HepG2 (cell line): ENCODE measurements around the gene XPR1. TPM values are rescaled to one million over a fixed set of nuclear protein-coding genes. Genes with fewer than 3 reads are reported as not detected.

ENCODE experiments used
- BCL6 ChIP-seq: IDR thresholded peaks from 2 replicates; pipeline ENCODE4 v1.6.1; 2016; ENCODE audit warnings: missing genetic modification reagents, missing compliant biosample characterization
- CBFB ChIP-seq: sonication (generic); formaldehyde crosslinking; IDR thresholded peaks from 2 replicates; pipeline ENCODE4 v1.4.0; 2020; ENCODE audit warnings: missing genetic modification reagents
- ERF ChIP-seq: IDR thresholded peaks from 2 replicates; pipeline ENCODE4 v1.6.1; 2018; ENCODE audit warnings: missing biosample characterization, missing genetic modification reagents
- EZH2 ChIP-seq: conservative IDR thresholded peaks from 2 replicates; pipeline ENCODE4 v1.6.1; 2012; ENCODE audit warnings: mild to moderate bottlenecking, low read depth, low read length, moderate library complexity
- GFI1 ChIP-seq: sonication (generic); formaldehyde crosslinking; IDR thresholded peaks from 2 replicates; pipeline ENCODE4 v1.5.0; 2020; ENCODE audit warnings: missing genetic modification reagents, mild to moderate bottlenecking, borderline replicate concordance
- HDAC2 ChIP-seq: sonication (generic); formaldehyde crosslinking; IDR thresholded peaks from 2 replicates; pipeline ENCODE4 v1.4.0; 2020; ENCODE audit warnings: missing genetic modification reagents
- ISL2 ChIP-seq: sonication (generic); formaldehyde crosslinking; IDR thresholded peaks from 2 replicates; pipeline ENCODE4 v1.5.0; 2020; ENCODE audit warnings: missing genetic modification reagents
- NCOA5 ChIP-seq: sonication (generic); formaldehyde crosslinking; IDR thresholded peaks from 2 replicates; pipeline ENCODE4 v1.4.0; 2020; ENCODE audit warnings: missing genetic modification reagents
- NONO ChIP-seq, 2 experiments: fragments of 450-650 bp in 1 of 2; sonication (generic) in 1 of 2; formaldehyde crosslinking in 1 of 2; IDR thresholded peaks in 1 of 2; conservative IDR thresholded peaks in 1 of 2; 2 replicates each; pipeline versions ENCODE4 v1.6.1 to v1.8.0; 2017 to 2022; ENCODE audit warnings: mild to moderate bottlenecking in 1 of 2, missing genetic modification reagents in 1 of 2, moderate library complexity in 1 of 2
- RARA ChIP-seq: IDR thresholded peaks from 2 replicates; pipeline ENCODE4 v1.6.1; 2016; ENCODE audit warnings: missing genetic modification reagents, missing compliant biosample characterization
- RBM22 ChIP-seq: fragments of 200-400 bp; formaldehyde crosslinking; optimal IDR thresholded peaks from 2 replicates; pipeline ENCODE3; 2017; ENCODE audit warnings: mild to moderate bottlenecking, low read length, moderate library complexity
- RFXAP ChIP-seq: sonication (generic); formaldehyde crosslinking; IDR thresholded peaks from 2 replicates; pipeline ENCODE4 v1.4.0; 2020; ENCODE audit warnings: missing genetic modification reagents, borderline replicate concordance
- SMC3 ChIP-seq: IDR thresholded peaks from 2 replicates; pipeline ENCODE4 v1.6.1; 2011; ENCODE audit warnings: low read length, improper control_type of control experiment
- SOX5 ChIP-seq: IDR thresholded peaks from 2 replicates; pipeline ENCODE4 v1.6.1; 2016; ENCODE audit warnings: borderline replicate concordance
- TBL1XR1 ChIP-seq: fragments of 150-350 bp; IDR thresholded peaks from 2 replicates; pipeline ENCODE4 v1.6.1; 2014; ENCODE audit warnings: borderline replicate concordance, low read length; ENCODE audit not compliant: partially characterized antibody
- TBP ChIP-seq: sonication (generic); formaldehyde crosslinking; IDR thresholded peaks from 2 replicates; pipeline ENCODE4 v1.5.0; 2020; ENCODE audit warnings: missing genetic modification reagents
- TCF7 ChIP-seq: sonication (generic); IDR thresholded peaks from 2 replicates; pipeline ENCODE4 v1.6.1; 2016; ENCODE audit warnings: antibody characterized with exemption, low read depth
- TEAD3 ChIP-seq: optimal IDR thresholded peaks from 2 replicates; pipeline ENCODE3; 2016; ENCODE audit warnings: borderline replicate concordance
- ZBTB1 ChIP-seq: sonication (generic); formaldehyde crosslinking; IDR thresholded peaks from 2 replicates; pipeline ENCODE4 v1.4.0; 2020; ENCODE audit warnings: missing genetic modification reagents, borderline replicate concordance
- ZNF230 ChIP-seq: sonication (generic); formaldehyde crosslinking; IDR thresholded peaks from 2 replicates; pipeline ENCODE4 v1.4.0; 2020; ENCODE audit warnings: mild to moderate bottlenecking, missing genetic modification reagents
- ZNF234 ChIP-seq: sonication (generic); formaldehyde crosslinking; conservative IDR thresholded peaks from 2 replicates; pipeline ENCODE4 v1.5.1; 2020; ENCODE audit warnings: mild to moderate bottlenecking, missing genetic modification reagents
- ZNF253 ChIP-seq: sonication (generic); formaldehyde crosslinking; IDR thresholded peaks from 2 replicates; pipeline ENCODE4 v1.8.0; 2022; ENCODE audit warnings: mild to moderate bottlenecking, missing genetic modification reagents, borderline replicate concordance
- ZNF34 ChIP-seq: sonication (generic); formaldehyde crosslinking; IDR thresholded peaks from 2 replicates; pipeline ENCODE4 v1.4.0; 2020; ENCODE audit warnings: mild to moderate bottlenecking, missing genetic modification reagents, borderline replicate concordance
- ZNF530 ChIP-seq: sonication (generic); formaldehyde crosslinking; IDR thresholded peaks from 2 replicates; pipeline ENCODE4 v1.5.0; 2020; ENCODE audit warnings: low read depth, mild to moderate bottlenecking, missing genetic modification reagents
- ZNF790 ChIP-seq: sonication (generic); formaldehyde crosslinking; IDR thresholded peaks from 2 replicates; pipeline ENCODE4 v1.8.0; 2022; ENCODE audit warnings: missing genetic modification reagents, mild to moderate bottlenecking, borderline replicate concordance
- polyA plus RNA-seq, 8 experiments: library from polyadenylated mRNA; depleted of rRNA in 3 of 8; stranded (reverse) in 7 of 8; unstranded in 1 of 8; fragments of >200 nt; fragmentation: Illumina TruSeq in 4 of 8; extraction: Trizol in 4 of 8; gene quantifications; 2 replicates each; pipeline versions ENCODE4 v1.2.1 to v1.2.3, GENCODE V29; 2011 to 2016; ENCODE audit warnings: low read depth in 4 of 8, missing spikeins in 1 of 8, mixed read lengths in 1 of 8; ENCODE audit not compliant: insufficient read depth in 1 of 8
- total RNA-seq, 5 experiments: library from RNA; depleted of rRNA; stranded (reverse); fragments of >200 nt; fragmentation: Illumina TruSeq; extraction: Trizol; gene quantifications; 2 replicates each; pipeline ENCODE4 v1.2.3, GENCODE V29; 2016; ENCODE audit warnings: low read depth in 1 of 5
- TF ChIP-seq, protein P1 (sequence below): sonication (generic); formaldehyde crosslinking; IDR thresholded peaks from 2 replicates; pipeline ENCODE4 v1.5.0; 2020; ENCODE audit warnings: missing genetic modification reagents
- TF ChIP-seq, protein P2 (sequence below): fragments of 450-650 bp; IDR thresholded peaks from 2 replicates; pipeline ENCODE4 v1.6.1; 2016
- TF ChIP-seq, protein P3 (sequence below): sonication (generic); formaldehyde crosslinking; IDR thresholded peaks from 2 replicates; pipeline ENCODE4 v1.8.0; 2022; ENCODE audit warnings: missing genetic modification reagents, low read depth, mild to moderate bottlenecking, borderline replicate concordance
- TF ChIP-seq, protein P4 (sequence below): sonication (generic); formaldehyde crosslinking; IDR thresholded peaks from 2 replicates; pipeline ENCODE4 v1.9.0; 2021; ENCODE audit warnings: missing genetic modification reagents, borderline replicate concordance

The XPR1 gene
- total and polyA plus RNA-seq, 2 of the 13 experiments (the other 11 are each of a cell fraction or from before 2014, with no cell fraction given) = 22.3 to 23.6 TPM

DNA sequence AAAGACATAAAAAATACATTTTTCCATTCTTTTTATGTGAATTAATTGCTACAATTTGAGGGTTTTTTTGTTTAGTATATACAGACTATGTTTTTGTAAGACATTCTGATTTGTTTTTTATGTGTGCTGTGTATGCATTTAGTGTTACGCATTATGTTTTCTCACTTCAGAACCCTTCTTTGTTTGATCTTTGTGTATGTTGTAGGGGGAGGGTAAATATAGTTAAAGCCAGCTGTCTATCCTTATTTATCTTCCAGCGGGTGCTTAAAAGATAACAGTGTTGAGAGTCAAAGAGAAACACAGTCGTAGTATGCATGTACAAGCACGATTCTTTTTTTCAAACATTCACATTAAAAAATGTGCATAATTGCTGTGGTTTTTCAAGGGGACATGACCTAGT, 183.4 kb downstream of the XPR1 start (continued):
- TF ChIP-seq, protein P1, sequence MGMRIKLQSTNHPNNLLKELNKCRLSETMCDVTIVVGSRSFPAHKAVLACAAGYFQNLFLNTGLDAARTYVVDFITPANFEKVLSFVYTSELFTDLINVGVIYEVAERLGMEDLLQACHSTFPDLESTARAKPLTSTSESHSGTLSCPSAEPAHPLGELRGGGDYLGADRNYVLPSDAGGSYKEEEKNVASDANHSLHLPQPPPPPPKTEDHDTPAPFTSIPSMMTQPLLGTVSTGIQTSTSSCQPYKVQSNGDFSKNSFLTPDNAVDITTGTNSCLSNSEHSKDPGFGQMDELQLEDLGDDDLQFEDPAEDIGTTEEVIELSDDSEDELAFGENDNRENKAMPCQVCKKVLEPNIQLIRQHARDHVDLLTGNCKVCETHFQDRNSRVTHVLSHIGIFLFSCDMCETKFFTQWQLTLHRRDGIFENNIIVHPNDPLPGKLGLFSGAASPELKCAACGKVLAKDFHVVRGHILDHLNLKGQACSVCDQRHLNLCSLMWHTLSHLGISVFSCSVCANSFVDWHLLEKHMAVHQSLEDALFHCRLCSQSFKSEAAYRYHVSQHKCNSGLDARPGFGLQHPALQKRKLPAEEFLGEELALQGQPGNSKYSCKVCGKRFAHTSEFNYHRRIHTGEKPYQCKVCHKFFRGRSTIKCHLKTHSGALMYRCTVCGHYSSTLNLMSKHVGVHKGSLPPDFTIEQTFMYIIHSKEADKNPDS = no peak
- TF ChIP-seq ZNF790 (CRISPR knock-in tag) = no peak
- TF ChIP-seq RARA = peak; percentile 46; the same call in 1 of the 2 replicates
- TF ChIP-seq SOX5 (CRISPR knock-in tag) = peak; percentile 79; the same call in 1 of the 2 replicates
- TF ChIP-seq ZNF234 = no peak
- TF ChIP-seq ERF = peak; percentile 44; the same call in 1 of the 2 replicates
- no peak for TF ChIP-seq CBFB (CRISPR knock-in tag)
- TF ChIP-seq ZNF253 (CRISPR knock-in tag) = no peak
- TF ChIP-seq TBP (CRISPR knock-in tag) = no peak
- peak; percentile 94 for TF ChIP-seq TCF7
- no peak for TF ChIP-seq ZNF34 (CRISPR knock-in tag)
- TF ChIP-seq, protein P2, sequence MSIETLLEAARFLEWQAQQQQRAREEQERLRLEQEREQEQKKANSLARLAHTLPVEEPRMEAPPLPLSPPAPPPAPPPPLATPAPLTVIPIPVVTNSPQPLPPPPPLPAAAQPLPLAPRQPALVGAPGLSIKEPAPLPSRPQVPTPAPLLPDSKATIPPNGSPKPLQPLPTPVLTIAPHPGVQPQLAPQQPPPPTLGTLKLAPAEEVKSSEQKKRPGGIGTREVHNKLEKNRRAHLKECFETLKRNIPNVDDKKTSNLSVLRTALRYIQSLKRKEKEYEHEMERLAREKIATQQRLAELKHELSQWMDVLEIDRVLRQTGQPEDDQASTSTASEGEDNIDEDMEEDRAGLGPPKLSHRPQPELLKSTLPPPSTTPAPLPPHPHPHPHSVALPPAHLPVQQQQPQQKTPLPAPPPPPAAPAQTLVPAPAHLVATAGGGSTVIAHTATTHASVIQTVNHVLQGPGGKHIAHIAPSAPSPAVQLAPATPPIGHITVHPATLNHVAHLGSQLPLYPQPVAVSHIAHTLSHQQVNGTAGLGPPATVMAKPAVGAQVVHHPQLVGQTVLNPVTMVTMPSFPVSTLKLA = no peak
- TF ChIP-seq HDAC2 (CRISPR knock-in tag) = peak; percentile 65; the same call in 1 of the 2 replicates
- TF ChIP-seq GFI1 (CRISPR knock-in tag) = peak; percentile 84; the same call in 1 of the 2 replicates
- TF ChIP-seq NONO (IDR thresholded peaks at IDR 0.05) = no peak
- no peak for TF ChIP-seq NONO (CRISPR knock-in tag; conservative IDR thresholded peaks at IDR 0.05)
- TF ChIP-seq ZNF230 (CRISPR knock-in tag) = no peak
- TF ChIP-seq ISL2 (CRISPR knock-in tag) = peak; percentile 84; the same call in 1 of the 2 replicates
- no peak for TF ChIP-seq ZNF530 (CRISPR knock-in tag)
- no peak for TF ChIP-seq SMC3
- no peak for TF ChIP-seq EZH2
- TF ChIP-seq, protein P3, sequence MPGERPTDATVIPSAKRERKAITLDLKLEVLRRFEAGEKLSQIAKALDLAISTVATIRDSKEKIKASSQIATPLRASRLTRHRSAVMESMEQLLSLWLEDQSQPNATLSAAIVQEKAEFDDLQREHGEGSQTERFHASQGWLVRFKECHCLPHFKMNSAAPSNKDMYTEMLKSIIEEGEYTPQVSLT (CRISPR knock-in tag) = no peak
- peak; percentile 57 for TF ChIP-seq BCL6 (CRISPR knock-in tag)
- no peak for TF ChIP-seq NCOA5 (CRISPR knock-in tag)
- TF ChIP-seq TEAD3 (CRISPR knock-in tag) = no peak
- no peak for TF ChIP-seq RBM22
- no peak for TF ChIP-seq ZBTB1
- TF ChIP-seq RFXAP (CRISPR knock-in tag) = no peak
- TF ChIP-seq, protein P4, sequence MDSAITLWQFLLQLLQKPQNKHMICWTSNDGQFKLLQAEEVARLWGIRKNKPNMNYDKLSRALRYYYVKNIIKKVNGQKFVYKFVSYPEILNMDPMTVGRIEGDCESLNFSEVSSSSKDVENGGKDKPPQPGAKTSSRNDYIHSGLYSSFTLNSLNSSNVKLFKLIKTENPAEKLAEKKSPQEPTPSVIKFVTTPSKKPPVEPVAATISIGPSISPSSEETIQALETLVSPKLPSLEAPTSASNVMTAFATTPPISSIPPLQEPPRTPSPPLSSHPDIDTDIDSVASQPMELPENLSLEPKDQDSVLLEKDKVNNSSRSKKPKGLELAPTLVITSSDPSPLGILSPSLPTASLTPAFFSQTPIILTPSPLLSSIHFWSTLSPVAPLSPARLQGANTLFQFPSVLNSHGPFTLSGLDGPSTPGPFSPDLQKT (CRISPR knock-in tag) = no peak
- TF ChIP-seq TBL1XR1 = peak; percentile 19
